HCT116 (cell line): Measurements from ENCODE around the gene UMODL1.

ENCODE experiments used
- POLR2A ChIP-seq: IDR thresholded peaks from 2 replicates; pipeline ENCODE4 v1.7.0; 2011; ENCODE audit warnings: borderline replicate concordance; ENCODE audit not compliant: insufficient read depth, insufficient read length; ENCODE audit errors: extremely low read depth
- RAD21 ChIP-seq: IDR thresholded peaks from 2 replicates; pipeline ENCODE4 v1.6.1; 2012; ENCODE audit warnings: low read depth, mild to moderate bottlenecking
- YY1 ChIP-seq: IDR thresholded peaks from 2 replicates; pipeline ENCODE4 v1.6.1; 2011; ENCODE audit warnings: low read length, low read depth, moderate library complexity, mild to moderate bottlenecking; ENCODE audit not compliant: insufficient replicate concordance; ENCODE audit errors: extremely low read depth
- TF ChIP-seq, protein P1 (sequence below), 3 experiments: fragments of 200-600 bp in 1 of 3; sonication (generic) in 1 of 3; IDR thresholded peaks in 2 of 3; conservative IDR thresholded peaks in 1 of 3; 2 replicates each; pipeline ENCODE4 v1.5.1; 2012 to 2017; ENCODE audit warnings: low read depth in 2 of 3, low read length in 2 of 3, antibody characterized with exemption in 1 of 3, borderline replicate concordance in 1 of 3, control low read depth in 1 of 3, mild to moderate bottlenecking in 1 of 3, mixed read lengths in 1 of 3, mixed run types in 1 of 3, moderate library complexity in 1 of 3; ENCODE audit not compliant: insufficient read depth in 1 of 3

DNA sequence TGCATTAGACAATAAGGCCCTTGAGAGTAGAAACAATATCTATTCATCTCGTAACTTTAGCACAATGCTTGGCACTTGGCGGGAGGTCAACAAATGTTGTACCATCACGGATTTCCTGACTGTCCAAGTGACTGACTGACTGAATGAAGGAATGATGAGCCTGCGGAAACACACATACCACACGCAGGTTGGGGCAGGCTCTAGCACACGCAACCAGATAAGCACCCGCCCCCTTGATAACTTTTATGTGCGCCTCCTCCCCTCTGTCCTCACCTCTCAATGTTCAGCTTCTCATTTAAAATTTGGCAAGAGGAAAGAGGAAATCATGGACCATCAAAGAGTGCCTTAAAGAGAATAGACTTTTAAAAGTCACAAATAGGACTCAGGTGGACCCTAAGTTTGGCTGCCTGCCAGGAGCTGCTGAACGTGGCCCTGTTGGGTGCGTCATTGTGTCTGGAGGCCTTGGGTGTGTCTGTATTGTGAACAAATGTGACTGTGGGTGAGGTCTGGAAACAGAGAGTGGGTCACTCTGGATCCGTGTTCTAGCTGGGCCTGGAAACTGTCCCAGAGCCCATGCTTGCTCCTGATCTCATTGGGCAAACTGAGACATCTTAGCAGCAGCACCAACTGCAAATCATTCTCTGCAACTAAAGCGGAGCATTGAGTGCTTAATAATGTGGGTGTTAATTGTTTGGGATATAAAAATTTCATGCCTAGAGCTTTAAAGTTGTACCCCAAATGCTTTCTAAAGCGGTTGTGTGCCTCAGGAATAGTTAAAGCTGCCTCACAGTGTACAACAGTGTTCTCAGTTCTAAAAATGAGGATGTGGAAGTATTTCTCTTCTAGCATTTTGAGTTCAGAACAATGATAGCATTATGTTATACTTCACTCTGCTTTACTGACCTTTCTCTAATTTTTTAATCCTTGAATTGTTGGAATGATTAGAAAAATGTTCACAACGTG lies 100.3 kb downstream of the UMODL1 start:
- TF ChIP-seq, protein P1, sequence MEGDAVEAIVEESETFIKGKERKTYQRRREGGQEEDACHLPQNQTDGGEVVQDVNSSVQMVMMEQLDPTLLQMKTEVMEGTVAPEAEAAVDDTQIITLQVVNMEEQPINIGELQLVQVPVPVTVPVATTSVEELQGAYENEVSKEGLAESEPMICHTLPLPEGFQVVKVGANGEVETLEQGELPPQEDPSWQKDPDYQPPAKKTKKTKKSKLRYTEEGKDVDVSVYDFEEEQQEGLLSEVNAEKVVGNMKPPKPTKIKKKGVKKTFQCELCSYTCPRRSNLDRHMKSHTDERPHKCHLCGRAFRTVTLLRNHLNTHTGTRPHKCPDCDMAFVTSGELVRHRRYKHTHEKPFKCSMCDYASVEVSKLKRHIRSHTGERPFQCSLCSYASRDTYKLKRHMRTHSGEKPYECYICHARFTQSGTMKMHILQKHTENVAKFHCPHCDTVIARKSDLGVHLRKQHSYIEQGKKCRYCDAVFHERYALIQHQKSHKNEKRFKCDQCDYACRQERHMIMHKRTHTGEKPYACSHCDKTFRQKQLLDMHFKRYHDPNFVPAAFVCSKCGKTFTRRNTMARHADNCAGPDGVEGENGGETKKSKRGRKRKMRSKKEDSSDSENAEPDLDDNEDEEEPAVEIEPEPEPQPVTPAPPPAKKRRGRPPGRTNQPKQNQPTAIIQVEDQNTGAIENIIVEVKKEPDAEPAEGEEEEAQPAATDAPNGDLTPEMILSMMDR (IDR thresholded peaks at IDR 0.05 in 2 of 3, conservative IDR thresholded peaks at IDR 0.05 in 1 of 3; ENCODE audit: borderline replicate concordance in 1 of 3, insufficient read depth in 1 of 3, low read depth in 2 of 3, low read length in 2 of 3), result no peak
- no peak for TF ChIP-seq YY1
- TF ChIP-seq RAD21, result 0 out of 2 replicates have a peak, but pooled peaks have one; percentile 1
- TF ChIP-seq POLR2A, result no peak
